Measurements from ENCODE around the gene PSME3.

GRCh38 chr17:42853004-42853403 is 19.8 kb downstream of the PSME3 start:
- TF ChIP-seq JUND (IDR thresholded peaks at IDR 0.05): no peak
- no peak for TF ChIP-seq POLR2A (IDR thresholded peaks at IDR 0.05; ENCODE audit: borderline replicate concordance, extremely low read depth, insufficient read depth, insufficient read length)
- TF ChIP-seq CTCF (IDR thresholded peaks at IDR 0.05 in 2 of 3, conservative IDR thresholded peaks at IDR 0.05 in 1 of 3; ENCODE audit: borderline replicate concordance in 1 of 3, insufficient read depth in 1 of 3, low read depth in 2 of 3, low read length in 2 of 3): no peak
- no peak for TF ChIP-seq EZH2 (IDR thresholded peaks at IDR 0.05)
- TF ChIP-seq ZBTB33 (IDR thresholded peaks at IDR 0.05; ENCODE audit: extremely low read depth, insufficient replicate concordance, low read length): no peak
- no peak for TF ChIP-seq RAD21 (IDR thresholded peaks at IDR 0.05; ENCODE audit: low read depth)
- TF ChIP-seq YY1 (IDR thresholded peaks at IDR 0.05; ENCODE audit: extremely low read depth, insufficient replicate concordance, low read depth, low read length): no peak
- TF ChIP-seq EZH2phosphoT487 (IDR thresholded peaks at IDR 0.05; ENCODE audit: borderline replicate concordance): no peak
- no peak for TF ChIP-seq POLR2AphosphoS5 (IDR thresholded peaks at IDR 0.05; ENCODE audit: low read depth, low read length)
- no peak for TF ChIP-seq ZFX (IDR thresholded peaks at IDR 0.05)
